Adrenal gland (tissue), 12 donors: Measurements from ENCODE around the gene TARS3. TPM values are rescaled to one million over a fixed set of nuclear protein-coding genes. Genes with fewer than 3 reads are reported as not detected.
A peak's percentile ranks its signal among the peaks of the same experiment; 100 is the strongest.

Experiments
- DNase-seq, 7 donors: peaks; one replicate each; pipeline ENCODE4 v3.0.0-alpha.2; 2019 to 2020
- H3K27ac ChIP-seq, 5 donors: fragments of 200-600 bp; sonication (generic) in 4 of 5; 1 replicate in 3 of 5; 2 replicates in 2 of 5; pipeline versions ENCODE4 v1.5.1 to v1.8.0; 2016 to 2020; ENCODE audit warnings: mild to moderate bottlenecking in 1 of 5
- H3K27me3 ChIP-seq: fragments of 200-600 bp; 2 replicates; pipeline ENCODE4 v1.8.0; 2021
- H3K36me3 ChIP-seq, 2 donors: fragments of 200-600 bp; replicated peaks in 1 of 2; 1 replicate in 1 of 2; 2 replicates in 1 of 2; pipeline versions ENCODE4 v1.5.1 to v1.8.0; 2018 to 2022
- H3K4me1 ChIP-seq, 2 donors: fragments of 200-600 bp; replicated peaks in 1 of 2; 1 replicate in 1 of 2; 2 replicates in 1 of 2; pipeline versions ENCODE4 v1.5.1 to v1.8.0; 2018 to 2021
- H3K4me3 ChIP-seq, 4 donors: fragments of 200-600 bp; sonication (generic) in 3 of 4; one replicate each; pipeline ENCODE4 v1.5.1; 2016 to 2018
- H3K9me3 ChIP-seq, 3 donors: fragments of 200-600 bp; sonication (generic) in 1 of 3; replicated peaks in 1 of 3; 1 replicate in 2 of 3; 2 replicates in 1 of 3; pipeline versions ENCODE4 v1.5.1 to v1.8.0; 2016 to 2021
- POLR2A ChIP-seq, 2 donors: fragments of 450-650 bp; IDR thresholded peaks; one replicate each; pipeline ENCODE4 v1.6.1; 2017; ENCODE audit warnings: antibody characterized with exemption in 2 of 2, mild to moderate bottlenecking in 2 of 2, moderate library complexity in 1 of 2
- WGBS, 4 donors: extraction: QIAGEN DNeasy Blood & Tissue Kit in 2 of 4; methylation state at CpG; one replicate each; pipeline versions ENCODE4 v1.1.5 to v1.1.7; 2013 to 2017; 5-methylcytosine and 5-hydroxymethylcytosine counted together
- intact Hi-C, 2 donors: fragments of 100-400 bp; cut with DNase I; formaldehyde crosslinking; loops; one replicate each; pipeline versions ENCODE4 v1.14.1 to v1.15.0; 2022 to 2023
- polyA plus RNA-seq, 3 donors: library from polyadenylated mRNA; stranded (reverse); fragments of 200-250 nt in 2 of 3; fragments of 350-450 nt in 1 of 3; fragmentation: Illumina TruSeq in 1 of 3; extraction: RNeasy Lipid Tissue Mini Kit (QIAGEN cat#74804) in 1 of 3; gene quantifications; one replicate each; pipeline ENCODE4 v1.2.3, GENCODE V29; 2013 to 2014
- total RNA-seq, 9 donors: library from RNA; depleted of rRNA in 4 of 9; stranded (reverse); fragments of >200 nt in 4 of 9; fragments of 120-200 nt in 1 of 9; fragmentation: NEBNext Ultra II Directional in 1 of 9; extraction: Animal tissue kit (Norgen Biotek cat#: 25700) in 1 of 9; gene quantifications; one replicate each; pipeline versions ENCODE4 v1.1.0 to v1.2.4, GENCODE V29; 2013 to 2023
- TF ChIP-seq, protein P1 (sequence below), 6 experiments: fragments of 450-650 bp in 4 of 6; fragments of 200-600 bp in 2 of 6; sonication (generic) in 1 of 6; IDR thresholded peaks; 1 replicate in 5 of 6; 2 replicates in 1 of 6; pipeline versions ENCODE4 v1.5.1 to v1.8.0; 2016 to 2021; ENCODE audit warnings: antibody characterized with exemption in 6 of 6, mild to moderate bottlenecking in 2 of 6, moderate library complexity in 1 of 6
- donor health status: healthy with polysubstance abuse.
- donor health status: Bipolar disorder and iron deficiency.
- donor health status: DM: yes; HTN: yes; CAD: no.
- donor health status: DM: no; HTN: no; CAD: no.
- donor health status: DM: no; HTN: no; CAD: no.
- donor health status: DM: yes; HTN: yes; CAD: no.

Gene TARS3
- total and polyA plus RNA-seq, 12 donors, result 4.8 to 28.5 (median 14.1) TPM

- peak overlapping the region in 2 of 5 donors; percentile 16 to 69 for H3K27ac ChIP-seq
- no peaks in the 10 kb centered on the region for H3K27me3 ChIP-seq
- H3K4me3 ChIP-seq, result peak overlapping the region in 1 of 4 donors; percentile 11
- intact Hi-C loops, result no loop called here
- TF ChIP-seq, protein P1, sequence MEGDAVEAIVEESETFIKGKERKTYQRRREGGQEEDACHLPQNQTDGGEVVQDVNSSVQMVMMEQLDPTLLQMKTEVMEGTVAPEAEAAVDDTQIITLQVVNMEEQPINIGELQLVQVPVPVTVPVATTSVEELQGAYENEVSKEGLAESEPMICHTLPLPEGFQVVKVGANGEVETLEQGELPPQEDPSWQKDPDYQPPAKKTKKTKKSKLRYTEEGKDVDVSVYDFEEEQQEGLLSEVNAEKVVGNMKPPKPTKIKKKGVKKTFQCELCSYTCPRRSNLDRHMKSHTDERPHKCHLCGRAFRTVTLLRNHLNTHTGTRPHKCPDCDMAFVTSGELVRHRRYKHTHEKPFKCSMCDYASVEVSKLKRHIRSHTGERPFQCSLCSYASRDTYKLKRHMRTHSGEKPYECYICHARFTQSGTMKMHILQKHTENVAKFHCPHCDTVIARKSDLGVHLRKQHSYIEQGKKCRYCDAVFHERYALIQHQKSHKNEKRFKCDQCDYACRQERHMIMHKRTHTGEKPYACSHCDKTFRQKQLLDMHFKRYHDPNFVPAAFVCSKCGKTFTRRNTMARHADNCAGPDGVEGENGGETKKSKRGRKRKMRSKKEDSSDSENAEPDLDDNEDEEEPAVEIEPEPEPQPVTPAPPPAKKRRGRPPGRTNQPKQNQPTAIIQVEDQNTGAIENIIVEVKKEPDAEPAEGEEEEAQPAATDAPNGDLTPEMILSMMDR (IDR thresholded peaks at IDR 0.05), result no peak
- 38 to 50% (median 41%) methylated on average over 19 to 25 of the region's 25 CpGs for WGBS, 4 donors
- no peaks in the 10 kb centered on the region for H3K36me3 ChIP-seq
- peaks cover 7 to 13% of the 10 kb centered on the region in 2 donors for H3K4me1 ChIP-seq
- no peaks in the 10 kb centered on the region for H3K9me3 ChIP-seq
- peak; percentile 69 to 86 (median 77) for DNase-seq
Observed at GRCh38 chr15:101615986-101616848, 108.1 kb downstream of the TARS3 start.

- H3K27ac ChIP-seq, result peak overlapping the region in 2 of 5 donors; percentile 16 to 69
- peaks cover 7 to 13% of the 10 kb centered on the region in 2 donors for H3K4me1 ChIP-seq
- TF ChIP-seq, protein P1 (IDR thresholded peaks at IDR 0.05), result no peak
- TF ChIP-seq POLR2A (IDR thresholded peaks at IDR 0.05), result no peak
- no peaks in the 10 kb centered on the region for H3K27me3 ChIP-seq
- intact Hi-C loops, result no loop called here
- peak; percentile 45 to 69 (median 62) for DNase-seq
- no peaks in the 10 kb centered on the region for H3K36me3 ChIP-seq
- no peak overlapping the region for H3K4me3 ChIP-seq
- H3K9me3 ChIP-seq, result no peaks in the 10 kb centered on the region
- 32 to 40% (median 37%) methylated on average over 4 to 15 of the region's 15 CpGs for WGBS, 4 donors
Observed at GRCh38 chr15:101615414-101615985, 108.8 kb downstream of the TARS3 start.

GRCh38 chr15:101614761-101615160, 109.5 kb downstream of the TARS3 start:
- peaks cover 7 to 13% of the 10 kb centered on the region in 2 donors for H3K4me1 ChIP-seq
- no peaks in the 10 kb centered on the region for H3K36me3 ChIP-seq
- intact Hi-C loops, result no loop called here
- no peak overlapping the region for H3K4me3 ChIP-seq
- no peaks in the 10 kb centered on the region for H3K27me3 ChIP-seq
- no peak for TF ChIP-seq POLR2A (IDR thresholded peaks at IDR 0.05)
- TF ChIP-seq, protein P1 (IDR thresholded peaks at IDR 0.05), result no peak
- no peak overlapping the region for H3K27ac ChIP-seq
- WGBS, 4 donors, result 84 to 90% (median 89%) methylated on average over 8 to 11 of the region's 11 CpGs
- no peak for DNase-seq
- H3K9me3 ChIP-seq, result no peaks in the 10 kb centered on the region

- no peak for TF ChIP-seq POLR2A (IDR thresholded peaks at IDR 0.05)
- TF ChIP-seq, protein P1 (IDR thresholded peaks at IDR 0.05), result no peak
- intact Hi-C loops, result no loop called here
- Histone ChIP-seq H3K27ac (no peak overlapping the region), H3K4me3 (no peak overlapping the region), H3K4me1 (peaks cover 7 to 13% of the 10 kb centered on the region in 2 donors), H3K9me3 (no peaks in the 10 kb centered on the region), H3K27me3 (no peaks in the 10 kb centered on the region), H3K36me3 (no peaks in the 10 kb centered on the region)
- 77 to 87% (median 80%) methylated on average over 10 to 14 of the region's 14 CpGs for WGBS, 4 donors
- DNase-seq, result no peak
Observed at GRCh38 chr15:101614001-101614585, 110.2 kb downstream of the TARS3 start.
